ENCODE results near the gene GRM1.

The GRM1 gene

DNA sequence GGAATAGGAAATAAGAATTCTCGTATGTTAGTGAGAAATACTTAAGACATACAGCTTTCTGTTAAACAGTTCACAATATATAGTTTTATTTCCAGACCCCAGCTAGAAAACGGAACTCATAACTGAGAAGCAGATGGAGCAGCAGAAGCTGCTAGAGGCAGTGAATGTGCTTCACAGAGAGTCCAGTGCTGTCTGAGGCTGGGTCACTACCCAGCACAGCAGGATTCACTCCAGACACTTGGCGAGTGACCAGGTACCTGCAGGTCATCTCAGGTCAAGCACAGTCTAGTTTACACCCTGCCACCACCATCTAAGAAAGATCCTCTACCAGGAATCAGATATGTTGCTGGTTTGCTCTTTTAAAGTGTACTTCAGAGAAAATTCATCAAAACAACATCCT lies 271.7 kb downstream of the GRM1 start:
- H3K27ac ChIP-seq (ENCODE audit: low read length), result no peak overlapping the region
- no peaks in the 10 kb centered on the region for H3K4me1 ChIP-seq (ENCODE audit: control insufficient read depth in 1 of 2, insufficient read depth in 2 of 2, low read length in 2 of 2)

GRCh38 chr6:146301764-146302163 lies 272.9 kb downstream of the GRM1 start:
- Histone ChIP-seq H3K4me1 (ENCODE audit: control insufficient read depth in 1 of 2, insufficient read depth in 2 of 2, low read length in 2 of 2) (no peaks in the 10 kb centered on the region), H3K9me3 (ENCODE audit: control insufficient read depth in 1 of 2, low read length in 2 of 2) (no peaks in the 10 kb centered on the region), H3K36me3 (ENCODE audit: control insufficient read depth in 1 of 2, insufficient read depth in 2 of 2, low read length in 2 of 2) (no peaks in the 10 kb centered on the region), H3K27ac (ENCODE audit: low read length) (no peak overlapping the region), H3K4me3 (ENCODE audit: low read depth in 1 of 2, low read length in 2 of 2) (no peak overlapping the region), H3K27me3 (ENCODE audit: low read depth, low read length) (no peaks in the 10 kb centered on the region)

More for the DNA sequence above, 271.7 kb downstream of the GRM1 start:
- Histone ChIP-seq H3K9me3 (ENCODE audit: control insufficient read depth in 1 of 2, low read length in 2 of 2) (no peaks in the 10 kb centered on the region), H3K27me3 (ENCODE audit: low read depth, low read length) (no peaks in the 10 kb centered on the region), H3K36me3 (ENCODE audit: control insufficient read depth in 1 of 2, insufficient read depth in 2 of 2, low read length in 2 of 2) (no peaks in the 10 kb centered on the region), H3K4me3 (ENCODE audit: low read depth in 1 of 2, low read length in 2 of 2) (no peak overlapping the region)

DNA sequence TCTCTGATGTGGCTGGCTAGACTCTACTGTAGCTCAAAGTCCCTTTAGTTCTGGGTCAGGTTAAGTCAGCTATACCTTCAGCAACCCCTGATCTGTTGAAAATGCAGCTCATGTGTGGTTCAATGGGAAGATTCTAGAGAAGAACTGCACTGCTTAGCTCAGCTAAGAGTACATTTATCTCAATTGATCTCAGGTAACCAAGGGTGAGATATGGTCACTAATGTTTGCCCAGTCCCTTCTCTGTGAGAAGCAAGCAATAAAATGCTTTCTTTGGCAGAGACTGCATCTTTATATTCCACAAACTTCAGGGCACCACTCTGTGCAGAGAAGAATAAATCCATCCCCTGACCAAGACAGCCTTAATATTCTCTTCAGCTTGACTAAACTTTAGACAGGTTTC lies 274.1 kb downstream of the GRM1 start:
- no peaks in the 10 kb centered on the region for H3K27me3 ChIP-seq (ENCODE audit: low read depth, low read length)
- no peaks in the 10 kb centered on the region for H3K9me3 ChIP-seq (ENCODE audit: control insufficient read depth in 1 of 2, low read length in 2 of 2)
- H3K27ac ChIP-seq (ENCODE audit: low read length), result no peak overlapping the region
- H3K36me3 ChIP-seq (ENCODE audit: control insufficient read depth in 1 of 2, insufficient read depth in 2 of 2, low read length in 2 of 2), result no peaks in the 10 kb centered on the region
- no peak overlapping the region for H3K4me3 ChIP-seq (ENCODE audit: low read depth in 1 of 2, low read length in 2 of 2)
- no peaks in the 10 kb centered on the region for H3K4me1 ChIP-seq (ENCODE audit: control insufficient read depth in 1 of 2, insufficient read depth in 2 of 2, low read length in 2 of 2)

DNA sequence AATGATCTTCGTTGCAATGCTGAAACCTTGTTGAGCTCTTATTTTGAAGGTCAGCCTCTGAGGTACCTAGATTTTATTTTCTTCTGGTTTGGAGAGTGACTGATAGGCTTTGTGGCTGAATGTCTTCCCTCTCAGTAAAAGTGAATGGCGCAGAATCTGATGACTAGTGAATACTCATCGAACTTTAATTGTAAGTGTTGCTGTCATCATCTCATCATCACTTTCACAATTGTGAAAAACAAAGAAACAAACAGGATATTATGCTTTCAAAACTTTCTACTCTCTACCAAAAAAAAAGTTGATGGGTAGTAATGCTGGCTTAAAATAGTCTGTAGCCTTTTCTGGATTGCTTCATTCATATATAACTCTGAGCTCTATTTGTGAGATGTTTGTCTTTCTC lies 275.3 kb downstream of the GRM1 start:
- H3K9me3 ChIP-seq (ENCODE audit: control insufficient read depth in 1 of 2, low read length in 2 of 2), result no peaks in the 10 kb centered on the region
- no peaks in the 10 kb centered on the region for H3K36me3 ChIP-seq (ENCODE audit: control insufficient read depth in 1 of 2, insufficient read depth in 2 of 2, low read length in 2 of 2)
- no peaks in the 10 kb centered on the region for H3K4me1 ChIP-seq (ENCODE audit: control insufficient read depth in 1 of 2, insufficient read depth in 2 of 2, low read length in 2 of 2)
- H3K4me3 ChIP-seq (ENCODE audit: low read depth in 1 of 2, low read length in 2 of 2), result no peak overlapping the region
- H3K27ac ChIP-seq (ENCODE audit: low read length), result no peak overlapping the region
- no peaks in the 10 kb centered on the region for H3K27me3 ChIP-seq (ENCODE audit: low read depth, low read length)

- Histone ChIP-seq H3K27me3 (ENCODE audit: low read depth, low read length) (no peaks in the 10 kb centered on the region), H3K4me1 (ENCODE audit: control insufficient read depth in 1 of 2, insufficient read depth in 2 of 2, low read length in 2 of 2) (no peaks in the 10 kb centered on the region), H3K4me3 (ENCODE audit: low read depth in 1 of 2, low read length in 2 of 2) (no peak overlapping the region), H3K27ac (ENCODE audit: low read length) (no peak overlapping the region), H3K9me3 (ENCODE audit: control insufficient read depth in 1 of 2, low read length in 2 of 2) (no peaks in the 10 kb centered on the region), H3K36me3 (ENCODE audit: control insufficient read depth in 1 of 2, insufficient read depth in 2 of 2, low read length in 2 of 2) (no peaks in the 10 kb centered on the region)
Measured at GRCh38 chr6:146305092-146305491, 276.2 kb downstream of the GRM1 start.

DNA sequence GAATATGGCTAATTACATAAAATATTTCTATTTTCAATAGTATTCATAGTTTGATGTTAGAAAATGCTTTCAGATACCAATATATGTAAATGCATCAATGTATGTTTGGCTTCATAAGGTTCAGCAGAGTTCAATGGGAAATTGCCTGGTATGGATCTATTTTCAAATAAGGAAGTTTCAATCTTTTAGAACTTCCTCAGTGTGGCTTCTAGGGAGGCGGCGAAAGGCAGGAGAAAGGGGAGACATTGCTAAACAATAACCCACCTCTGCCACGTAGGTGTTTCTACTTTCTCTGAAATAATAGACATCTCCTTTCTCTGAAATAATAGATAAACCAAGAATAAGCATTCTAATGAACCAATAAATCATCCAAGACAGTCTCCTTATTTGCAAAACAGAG lies 277.1 kb downstream of the GRM1 start:
- Histone ChIP-seq H3K4me3 (ENCODE audit: low read depth in 1 of 2, low read length in 2 of 2) (no peak overlapping the region), H3K36me3 (ENCODE audit: control insufficient read depth in 1 of 2, insufficient read depth in 2 of 2, low read length in 2 of 2) (no peaks in the 10 kb centered on the region), H3K9me3 (ENCODE audit: control insufficient read depth in 1 of 2, low read length in 2 of 2) (no peaks in the 10 kb centered on the region), H3K27ac (ENCODE audit: low read length) (no peak overlapping the region), H3K27me3 (ENCODE audit: low read depth, low read length) (no peaks in the 10 kb centered on the region), H3K4me1 (ENCODE audit: control insufficient read depth in 1 of 2, insufficient read depth in 2 of 2, low read length in 2 of 2) (no peaks in the 10 kb centered on the region)

- H3K9me3 ChIP-seq (ENCODE audit: control insufficient read depth in 1 of 2, low read length in 2 of 2), result no peaks in the 10 kb centered on the region
- no peak overlapping the region for H3K27ac ChIP-seq (ENCODE audit: low read length)
- no peak overlapping the region for H3K4me3 ChIP-seq (ENCODE audit: low read depth in 1 of 2, low read length in 2 of 2)
- H3K4me1 ChIP-seq (ENCODE audit: control insufficient read depth in 1 of 2, insufficient read depth in 2 of 2, low read length in 2 of 2), result no peaks in the 10 kb centered on the region
- no peaks in the 10 kb centered on the region for H3K36me3 ChIP-seq (ENCODE audit: control insufficient read depth in 1 of 2, insufficient read depth in 2 of 2, low read length in 2 of 2)
- H3K27me3 ChIP-seq (ENCODE audit: low read depth, low read length), result no peaks in the 10 kb centered on the region
Measured at GRCh38 chr6:146310628-146311027, 281.8 kb downstream of the GRM1 start.

DNA sequence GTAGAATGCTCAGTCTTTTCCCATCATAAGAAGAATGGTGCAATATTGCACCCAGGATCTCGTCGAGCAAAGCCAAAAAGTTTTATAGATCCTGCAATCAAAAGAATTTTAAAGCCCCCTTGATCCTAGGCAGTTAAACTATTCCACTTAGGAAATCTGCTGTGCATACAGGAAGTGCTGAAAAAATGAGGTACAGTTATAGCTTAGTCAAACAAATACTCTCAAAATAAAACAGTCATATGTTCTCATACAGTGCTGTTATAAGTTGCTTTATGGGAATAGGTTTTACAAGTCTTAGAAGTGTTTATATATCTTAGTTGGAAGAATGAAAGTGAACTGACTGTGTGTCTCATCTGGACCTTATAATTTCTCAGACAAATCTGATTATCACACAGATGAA lies 282.2 kb downstream of the GRM1 start:
- H3K4me3 ChIP-seq (ENCODE audit: low read depth in 1 of 2, low read length in 2 of 2), result no peak overlapping the region
- no peak overlapping the region for H3K27ac ChIP-seq (ENCODE audit: low read length)
- H3K36me3 ChIP-seq (ENCODE audit: control insufficient read depth in 1 of 2, insufficient read depth in 2 of 2, low read length in 2 of 2), result no peaks in the 10 kb centered on the region
- H3K27me3 ChIP-seq (ENCODE audit: low read depth, low read length), result no peaks in the 10 kb centered on the region
- H3K4me1 ChIP-seq (ENCODE audit: control insufficient read depth in 1 of 2, insufficient read depth in 2 of 2, low read length in 2 of 2), result no peaks in the 10 kb centered on the region
- no peaks in the 10 kb centered on the region for H3K9me3 ChIP-seq (ENCODE audit: control insufficient read depth in 1 of 2, low read length in 2 of 2)

- H3K9me3 ChIP-seq (ENCODE audit: control insufficient read depth in 1 of 2, low read length in 2 of 2), result no peaks in the 10 kb centered on the region
- H3K36me3 ChIP-seq (ENCODE audit: control insufficient read depth in 1 of 2, insufficient read depth in 2 of 2, low read length in 2 of 2), result no peaks in the 10 kb centered on the region
- no peak overlapping the region for H3K27ac ChIP-seq (ENCODE audit: low read length)
- no peaks in the 10 kb centered on the region for H3K4me1 ChIP-seq (ENCODE audit: control insufficient read depth in 1 of 2, insufficient read depth in 2 of 2, low read length in 2 of 2)
- H3K27me3 ChIP-seq (ENCODE audit: low read depth, low read length), result no peaks in the 10 kb centered on the region
- H3K4me3 ChIP-seq (ENCODE audit: low read depth in 1 of 2, low read length in 2 of 2), result no peak overlapping the region
Measured at GRCh38 chr6:146312608-146313007, 283.7 kb downstream of the GRM1 start.

DNA sequence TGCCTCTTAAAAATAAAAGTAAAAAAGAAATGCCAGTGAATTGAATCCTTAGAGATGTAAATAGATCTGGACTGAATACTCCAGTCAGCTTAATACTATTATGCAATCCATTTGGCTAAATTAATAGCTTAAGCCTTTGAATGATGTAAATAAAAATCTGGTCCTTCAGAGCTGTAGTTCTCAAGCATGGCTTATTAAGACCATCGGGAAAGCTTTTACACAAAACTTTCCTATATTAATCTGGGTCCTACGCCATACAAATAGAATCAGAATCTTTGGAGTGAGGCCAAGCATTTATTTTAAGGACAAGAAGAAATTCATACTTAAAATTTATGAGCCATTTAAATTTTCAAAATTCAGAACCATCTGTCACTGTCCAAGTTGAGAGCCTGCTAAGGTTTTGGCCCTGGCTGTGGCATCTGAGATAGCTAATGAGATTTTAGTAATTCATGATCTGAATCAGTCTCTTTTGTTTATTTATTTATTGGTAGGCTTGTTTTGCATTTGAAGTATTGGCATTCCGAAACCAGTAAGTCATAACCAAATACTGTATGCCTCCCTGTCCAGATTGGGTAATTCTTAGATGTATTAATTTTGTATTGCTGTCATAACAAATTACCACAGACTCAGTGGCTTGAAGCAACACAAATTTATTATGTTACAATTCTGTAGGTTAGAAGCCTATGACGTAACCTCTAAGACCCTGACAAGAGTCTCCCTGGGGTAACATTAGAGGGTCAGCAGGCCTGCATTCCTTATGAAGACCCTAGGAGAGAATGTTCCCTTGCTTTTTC lies 286.7 kb downstream of the GRM1 start:
- Histone ChIP-seq H3K36me3 (ENCODE audit: control insufficient read depth in 1 of 2, insufficient read depth in 2 of 2, low read length in 2 of 2) (no peaks in the 10 kb centered on the region), H3K4me3 (ENCODE audit: low read depth in 1 of 2, low read length in 2 of 2) (no peak overlapping the region), H3K4me1 (ENCODE audit: control insufficient read depth in 1 of 2, insufficient read depth in 2 of 2, low read length in 2 of 2) (no peaks in the 10 kb centered on the region), H3K27ac (ENCODE audit: low read length) (no peak overlapping the region), H3K9me3 (ENCODE audit: control insufficient read depth in 1 of 2, low read length in 2 of 2) (no peaks in the 10 kb centered on the region), H3K27me3 (ENCODE audit: low read depth, low read length) (no peaks in the 10 kb centered on the region)

DNA sequence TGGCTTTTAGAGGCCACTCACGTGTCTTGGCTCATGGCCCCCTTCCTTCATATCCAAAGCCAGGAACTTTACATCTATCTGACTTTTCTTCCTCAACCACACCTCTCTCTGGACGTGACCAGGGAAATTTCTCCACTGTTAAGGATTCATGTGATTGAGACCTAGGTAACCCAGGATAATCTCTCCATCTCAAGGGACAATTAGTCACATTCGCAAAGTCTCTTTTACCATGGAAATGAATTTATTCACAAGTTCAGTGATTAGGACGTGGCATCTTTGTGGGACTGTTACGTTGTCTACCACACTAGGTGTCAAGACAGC lies 287.3 kb downstream of the GRM1 start:
- Histone ChIP-seq H3K27me3 (ENCODE audit: low read depth, low read length) (no peaks in the 10 kb centered on the region), H3K9me3 (ENCODE audit: control insufficient read depth in 1 of 2, low read length in 2 of 2) (no peaks in the 10 kb centered on the region), H3K27ac (ENCODE audit: low read length) (no peak overlapping the region), H3K4me3 (ENCODE audit: low read depth in 1 of 2, low read length in 2 of 2) (no peak overlapping the region), H3K36me3 (ENCODE audit: control insufficient read depth in 1 of 2, insufficient read depth in 2 of 2, low read length in 2 of 2) (no peaks in the 10 kb centered on the region), H3K4me1 (ENCODE audit: control insufficient read depth in 1 of 2, insufficient read depth in 2 of 2, low read length in 2 of 2) (no peaks in the 10 kb centered on the region)

DNA sequence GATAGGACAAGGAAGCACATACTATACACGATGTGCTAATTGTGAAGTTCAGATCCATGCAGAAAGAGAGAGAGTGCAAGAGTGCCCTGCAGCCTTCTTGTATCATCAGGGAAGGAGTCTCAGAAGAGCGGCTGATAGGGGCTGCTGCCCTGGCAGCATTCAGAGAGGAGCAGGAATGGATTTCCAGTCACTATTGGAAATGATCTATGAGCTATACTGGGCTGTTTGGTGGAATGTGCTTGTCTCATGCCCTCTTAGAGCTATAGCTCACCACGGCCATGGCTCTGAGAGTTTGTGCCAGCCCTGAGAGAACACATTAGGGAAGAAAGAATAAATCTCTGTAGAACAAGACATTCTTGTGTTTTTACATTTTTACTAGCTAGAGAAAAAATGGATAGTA lies 302.2 kb downstream of the GRM1 start:
- Histone ChIP-seq H3K4me1 (ENCODE audit: control insufficient read depth in 1 of 2, insufficient read depth in 2 of 2, low read length in 2 of 2) (no peaks in the 10 kb centered on the region), H3K4me3 (ENCODE audit: low read depth in 1 of 2, low read length in 2 of 2) (no peak overlapping the region), H3K27ac (ENCODE audit: low read length) (no peak overlapping the region), H3K27me3 (ENCODE audit: low read depth, low read length) (no peaks in the 10 kb centered on the region), H3K9me3 (ENCODE audit: control insufficient read depth in 1 of 2, low read length in 2 of 2) (no peaks in the 10 kb centered on the region), H3K36me3 (ENCODE audit: control insufficient read depth in 1 of 2, insufficient read depth in 2 of 2, low read length in 2 of 2) (no peaks in the 10 kb centered on the region)

All from muscle layer of duodenum (tissue), 2 donors.